BLaER1 treated with 17β-estradiol and CSF1 and Interleukin-3, amounts not matched to agents 10 nM and 100 nM (cell line): Measurements from ENCODE around the gene RGL4.
"Not testable (repeated sequence)": the region's sequence is repeated elsewhere in the genome, so short reads cannot be mapped to it uniquely, and the experiment has no call there.

ENCODE experiments used
- H3K27ac ChIP-seq, 11 experiments: shearing (Covaris generic); formaldehyde crosslinking; 2 replicates each; pipeline ENCODE4 v1.8.1; 2022
- H3K27me3 ChIP-seq, 11 experiments: shearing (Covaris generic); formaldehyde crosslinking; 2 replicates each; pipeline ENCODE4 v1.8.1; 2022
- H3K36me3 ChIP-seq, 11 experiments: shearing (Covaris generic); formaldehyde crosslinking; 2 replicates each; pipeline ENCODE4 v1.8.1; 2022
- H3K4me1 ChIP-seq, 10 experiments: shearing (Covaris generic); formaldehyde crosslinking; 2 replicates each; pipeline ENCODE4 v1.8.1; 2022
- H3K4me2 ChIP-seq, 11 experiments: shearing (Covaris generic); formaldehyde crosslinking; 2 replicates each; pipeline ENCODE4 v1.8.1; 2022
- H3K4me3 ChIP-seq, 10 experiments: shearing (Covaris generic); formaldehyde crosslinking; 2 replicates each; pipeline ENCODE4 v1.8.1; 2022
- H3K9ac ChIP-seq, 11 experiments: shearing (Covaris generic); formaldehyde crosslinking; 2 replicates each; pipeline ENCODE4 v1.8.1; 2022
- H3K9me3 ChIP-seq, 11 experiments: shearing (Covaris generic); formaldehyde crosslinking; replicated peaks in 1 of 11; 2 replicates each; pipeline ENCODE4 v1.8.1; 2022
- H4K20me1 ChIP-seq, 11 experiments: shearing (Covaris generic); formaldehyde crosslinking; 2 replicates each; pipeline ENCODE4 v1.8.1; 2022
- Cebpa-rat ChIP-seq, 11 experiments: shearing (Covaris generic); IDR thresholded peaks; 2 replicates each; pipeline ENCODE4 v1.8.1; 2022

RGL4 gene

DNA sequence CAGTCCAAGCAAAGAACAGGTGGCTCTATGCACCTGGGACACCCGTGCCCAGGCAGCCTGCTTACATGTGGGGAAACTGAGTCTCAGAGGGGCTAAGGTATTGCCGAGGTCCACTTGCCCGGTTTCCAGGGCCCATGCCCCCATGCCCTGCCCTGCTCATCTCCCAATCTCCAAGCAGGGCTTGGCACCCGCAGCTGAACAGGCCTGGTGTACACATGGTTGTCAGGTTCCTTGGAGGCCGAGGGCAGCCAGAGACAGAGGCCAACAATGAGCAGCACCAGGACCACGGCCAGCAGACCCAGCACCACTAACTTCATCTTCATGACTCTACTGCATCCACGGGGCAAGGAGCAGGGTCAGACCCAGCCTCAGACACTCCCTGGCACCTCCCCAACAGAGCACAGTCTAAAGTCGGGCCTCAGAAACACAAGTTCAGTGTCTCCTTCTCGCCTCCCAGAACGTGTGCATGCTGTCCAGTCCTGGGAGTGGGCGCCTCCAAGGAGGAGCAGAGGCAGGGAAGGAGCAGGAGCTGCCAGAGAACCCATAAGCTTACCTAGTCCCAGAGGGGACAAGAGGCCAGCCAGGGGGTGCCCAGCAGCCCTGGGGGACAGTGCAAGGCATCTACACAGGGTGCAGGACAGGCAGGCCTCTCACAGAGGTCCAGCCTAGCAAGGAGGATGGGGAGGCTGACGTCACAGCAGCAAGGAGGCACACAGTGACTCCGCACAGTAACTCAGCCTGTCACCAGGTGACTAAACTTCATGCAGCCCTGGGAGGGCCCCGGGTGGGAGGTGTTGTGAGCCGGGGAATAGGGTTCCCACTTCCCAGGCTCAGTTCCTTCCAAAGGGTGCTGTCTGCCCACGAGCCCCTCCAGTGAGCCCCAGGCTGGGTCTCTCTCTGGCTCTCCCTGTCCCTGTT lies 20.2 kb upstream of the RGL4 start:
- Histone ChIP-seq H3K4me2 (no peak overlapping the region), H3K4me1 (peaks cover 1 to 17% (median 9%) of the 10 kb centered on the region in 10 experiments; a peak in 19 of 20 replicates), H3K9me3 (peaks cover 0 to 10% (median 0%) of the 10 kb centered on the region in 11 experiments; a peak in 3 of 22 replicates), H3K4me3 (no peak overlapping the region), H3K27me3 (no peaks in the 10 kb centered on the region), H3K36me3 (peaks cover 3 to 21% (median 14%) of the 10 kb centered on the region in 11 experiments; a peak in 15 of 22 replicates), H3K9ac (no peak overlapping the region), H3K27ac (no peak overlapping the region), H4K20me1 (peaks cover 0 to 4% (median 0%) of the 10 kb centered on the region in 11 experiments; a peak in 1 of 22 replicates)
- no peak for TF ChIP-seq Cebpa-rat (IDR thresholded peaks at IDR 0.05)

DNA sequence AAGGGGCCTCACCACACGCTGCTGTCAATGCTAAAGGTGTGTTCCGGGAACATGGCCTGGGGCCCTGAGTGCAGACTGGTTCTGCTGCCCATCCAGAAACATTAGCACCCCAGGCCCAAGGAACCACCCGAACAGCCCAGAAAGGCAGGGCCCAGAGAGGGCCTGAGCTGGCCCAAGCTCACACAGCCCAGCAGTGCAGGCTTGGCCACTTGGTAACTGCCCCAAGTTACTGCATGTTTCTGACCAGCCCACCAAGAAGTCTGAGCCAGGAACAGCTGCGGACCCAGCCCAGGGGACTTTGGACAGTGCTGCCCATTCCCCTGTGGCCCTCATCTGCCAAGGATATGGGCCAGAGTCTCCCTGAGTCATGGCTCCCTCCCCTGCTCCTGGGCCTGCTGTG lies 19.4 kb upstream of the RGL4 start:
- not testable (repeated sequence) for H3K4me3 ChIP-seq, H3K9me3 ChIP-seq, H3K9ac ChIP-seq, H3K27ac ChIP-seq, H3K27me3 ChIP-seq, H3K4me2 ChIP-seq, H4K20me1 ChIP-seq
- Histone ChIP-seq H3K4me1 (peaks cover 9 to 25% (median 16%) of the 10 kb centered on the region in 10 experiments), H3K36me3 (peaks cover 3 to 21% (median 14%) of the 10 kb centered on the region in 11 experiments; a peak in 15 of 22 replicates)

DNA sequence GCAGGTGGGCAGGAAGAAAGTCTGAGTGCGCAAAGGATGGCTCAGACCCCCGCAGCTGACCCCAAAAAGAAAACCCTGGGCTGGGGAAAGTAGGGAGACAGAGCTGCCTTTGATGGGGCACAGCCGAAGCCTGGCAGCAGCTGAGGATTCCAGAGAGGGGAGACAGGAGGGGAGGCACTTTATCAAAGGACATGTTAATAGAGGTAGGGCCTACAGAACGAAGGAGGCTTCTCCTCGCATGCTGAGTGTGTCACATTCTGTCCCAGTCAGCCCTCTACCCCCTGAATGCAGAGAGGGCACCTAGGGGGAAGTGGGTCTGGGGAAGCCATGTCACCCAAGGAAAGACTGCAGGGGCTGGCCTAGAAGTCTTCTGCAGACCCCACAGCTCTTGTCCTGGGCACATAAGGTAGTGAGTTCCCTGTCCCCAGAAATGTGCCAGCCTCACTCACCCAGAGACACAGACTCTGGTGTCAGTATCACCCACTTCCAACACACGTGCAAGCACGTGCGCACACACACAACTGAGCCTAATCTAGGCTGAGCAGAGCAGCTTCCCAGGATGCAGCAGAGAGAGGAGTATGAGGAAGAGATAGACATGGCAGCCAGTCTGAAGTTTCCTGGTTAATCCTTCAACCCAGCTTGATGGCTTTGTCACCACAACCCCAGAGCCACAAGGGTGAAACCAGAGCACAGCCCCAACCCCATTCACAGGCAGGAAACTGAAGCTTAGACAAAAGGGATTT lies 18.3 kb upstream of the RGL4 start:
- not testable (repeated sequence) for H3K9me3 ChIP-seq, H3K4me3 ChIP-seq, H3K27ac ChIP-seq, H3K27me3 ChIP-seq, H4K20me1 ChIP-seq, H3K9ac ChIP-seq, H3K4me2 ChIP-seq
- Histone ChIP-seq H3K4me1 (peaks cover 15 to 36% (median 24%) of the 10 kb centered on the region in 10 experiments), H3K36me3 (peaks cover 3 to 24% (median 14%) of the 10 kb centered on the region in 11 experiments; a peak in 15 of 22 replicates)

DNA sequence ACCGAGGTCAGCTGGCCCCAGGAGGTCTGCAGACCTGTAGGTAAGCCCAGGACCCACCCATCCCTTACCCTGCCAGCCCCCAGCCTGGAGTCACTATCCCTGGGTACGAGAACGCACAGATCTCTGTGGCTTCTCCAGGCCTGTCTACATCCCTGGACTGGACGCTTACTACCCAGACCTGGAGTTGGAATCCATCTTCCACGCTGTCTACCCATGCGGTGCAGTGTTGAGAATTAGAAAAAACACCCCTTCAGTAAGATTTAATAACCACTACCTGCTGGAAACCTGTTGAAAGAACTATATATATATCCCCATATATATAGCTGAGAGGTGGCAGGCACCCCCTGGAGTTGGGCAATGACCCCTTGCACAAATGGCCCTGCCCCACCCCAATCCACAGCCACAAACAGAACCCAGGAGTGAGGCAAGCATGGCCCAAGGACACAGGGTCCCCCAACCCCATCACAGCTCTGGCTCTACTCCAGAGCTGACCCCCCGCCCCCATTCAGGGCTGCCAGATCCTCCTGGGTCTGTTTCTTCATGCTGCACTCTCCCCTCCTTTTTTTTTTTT lies 17.7 kb upstream of the RGL4 start:
- H3K4me2 ChIP-seq: no peak overlapping the region
- peaks cover 15 to 36% (median 24%) of the 10 kb centered on the region in 10 experiments for H3K4me1 ChIP-seq
- H3K9ac ChIP-seq: no peak overlapping the region
- peaks cover 5 to 29% (median 14%) of the 10 kb centered on the region in 11 experiments; a peak in 15 of 22 replicates for H3K36me3 ChIP-seq
- H3K9me3 ChIP-seq: peaks cover 0 to 6% (median 0%) of the 10 kb centered on the region in 11 experiments; a peak in 2 of 22 replicates
- no peak overlapping the region for H3K4me3 ChIP-seq
- peaks cover 0 to 4% (median 0%) of the 10 kb centered on the region in 11 experiments; a peak in 1 of 22 replicates for H4K20me1 ChIP-seq
- no peak overlapping the region for H3K27ac ChIP-seq
- H3K27me3 ChIP-seq: no peaks in the 10 kb centered on the region
- TF ChIP-seq Cebpa-rat (IDR thresholded peaks at IDR 0.05): no peak

DNA sequence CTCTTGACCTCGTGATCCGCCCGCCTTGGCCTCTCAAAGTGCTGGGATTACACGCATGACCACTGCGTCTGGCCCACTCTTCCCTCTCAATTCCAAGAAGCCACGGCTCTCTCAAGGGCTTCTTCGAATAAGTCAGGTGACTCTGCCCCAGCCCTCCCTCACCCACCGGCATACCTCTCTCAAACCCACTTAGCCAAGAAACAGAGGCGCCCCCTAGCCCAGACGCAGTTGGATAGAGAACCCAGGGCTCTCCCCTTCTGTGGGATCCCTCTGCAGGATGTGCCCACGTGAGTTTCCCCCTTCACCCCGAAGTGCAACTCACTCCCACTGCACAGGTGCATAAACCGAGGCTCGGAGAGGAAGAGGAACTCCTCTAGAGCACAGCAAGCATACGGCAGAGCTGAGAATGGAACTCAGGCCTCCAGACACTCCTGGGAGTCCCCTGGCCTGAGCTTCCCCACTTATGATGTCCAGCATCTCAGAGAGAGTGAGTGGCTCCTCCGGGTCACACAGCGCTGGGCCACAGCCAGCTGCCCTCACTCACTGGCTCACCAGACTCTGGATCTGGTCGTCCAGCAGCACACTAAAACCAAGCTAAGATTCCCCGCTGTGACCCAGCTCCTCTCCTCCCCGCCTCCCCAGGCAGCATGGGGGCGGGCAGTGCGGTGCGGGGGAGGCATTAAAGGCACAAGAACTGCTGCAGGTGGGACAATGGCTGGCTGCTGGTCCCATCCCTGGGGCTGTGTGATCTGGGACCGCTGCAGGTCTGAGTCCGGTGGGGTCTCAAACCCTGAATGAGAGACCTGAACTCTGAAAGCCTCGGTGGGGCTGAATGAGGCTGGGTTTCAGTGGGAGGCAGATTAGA lies 16.8 kb upstream of the RGL4 start:
- H3K4me3 ChIP-seq: no peak overlapping the region
- peak overlapping the region in 1 of 11 experiments; percentile 10; a peak in 1 of 22 replicates for H3K27ac ChIP-seq
- no peak for TF ChIP-seq Cebpa-rat (IDR thresholded peaks at IDR 0.05)
- peaks cover 0 to 4% (median 0%) of the 10 kb centered on the region in 11 experiments; a peak in 1 of 22 replicates for H4K20me1 ChIP-seq
- H3K36me3 ChIP-seq: peaks cover 7 to 29% (median 15%) of the 10 kb centered on the region in 11 experiments; a peak in 16 of 22 replicates
- no peaks in the 10 kb centered on the region for H3K27me3 ChIP-seq
- peaks cover 0 to 3% (median 0%) of the 10 kb centered on the region in 11 experiments; a peak in 2 of 22 replicates for H3K9me3 ChIP-seq
- H3K9ac ChIP-seq: no peak overlapping the region
- peaks cover 15 to 36% (median 24%) of the 10 kb centered on the region in 10 experiments for H3K4me1 ChIP-seq
- 0 out of 22 replicates have a peak overlapping the region, but pooled peaks of 1 of the 11 experiments have one; percentile 1 for H3K4me2 ChIP-seq

DNA sequence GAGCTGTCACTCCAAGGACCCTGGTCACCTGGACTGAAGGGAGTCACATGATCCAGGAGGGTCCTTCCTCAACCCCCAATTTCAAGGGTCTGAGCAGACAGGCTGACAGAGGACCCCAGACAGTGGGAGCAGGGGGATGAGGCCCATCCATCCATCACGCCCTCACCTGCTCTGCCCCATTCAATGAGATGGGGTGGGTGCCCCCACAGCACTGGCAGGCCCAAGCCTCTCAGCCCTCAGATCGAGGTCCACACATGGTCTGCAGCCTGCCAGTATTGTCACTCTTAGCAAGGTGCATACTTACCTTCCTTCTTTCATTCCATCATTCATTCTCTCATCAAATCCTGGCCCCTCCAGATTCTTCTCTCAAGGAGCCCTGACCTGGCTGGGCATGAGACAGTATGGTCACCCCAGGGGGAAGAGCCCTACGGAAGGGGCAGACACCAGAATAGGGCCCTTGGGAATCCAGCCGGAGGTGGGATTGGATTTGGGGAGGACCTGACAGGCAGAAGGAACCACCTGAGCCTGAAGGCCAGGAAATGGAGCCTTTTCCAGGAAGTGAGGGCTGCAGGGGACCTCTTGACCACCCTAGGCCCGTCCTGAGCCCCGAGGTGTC lies 15.8 kb upstream of the RGL4 start:
- H4K20me1 ChIP-seq, H3K9me3 ChIP-seq, H3K27me3 ChIP-seq, H3K4me3 ChIP-seq: not testable (repeated sequence)
- Histone ChIP-seq H3K9ac (0 out of 22 replicates have a peak overlapping the region, but pooled peaks of 1 of the 11 experiments have one; percentile 8), H3K4me2 (peak overlapping the region in 4 of 11 experiments; percentile 74 to 86 (median 79); a peak in 5 of 22 replicates), H3K36me3 (peaks cover 5 to 26% (median 17%) of the 10 kb centered on the region in 11 experiments; a peak in 15 of 22 replicates), H3K27ac (peak overlapping the region in 5 of 11 experiments; percentile 22 to 70 (median 68); a peak in 9 of 22 replicates), H3K4me1 (peaks cover 15 to 36% (median 24%) of the 10 kb centered on the region in 10 experiments)

DNA sequence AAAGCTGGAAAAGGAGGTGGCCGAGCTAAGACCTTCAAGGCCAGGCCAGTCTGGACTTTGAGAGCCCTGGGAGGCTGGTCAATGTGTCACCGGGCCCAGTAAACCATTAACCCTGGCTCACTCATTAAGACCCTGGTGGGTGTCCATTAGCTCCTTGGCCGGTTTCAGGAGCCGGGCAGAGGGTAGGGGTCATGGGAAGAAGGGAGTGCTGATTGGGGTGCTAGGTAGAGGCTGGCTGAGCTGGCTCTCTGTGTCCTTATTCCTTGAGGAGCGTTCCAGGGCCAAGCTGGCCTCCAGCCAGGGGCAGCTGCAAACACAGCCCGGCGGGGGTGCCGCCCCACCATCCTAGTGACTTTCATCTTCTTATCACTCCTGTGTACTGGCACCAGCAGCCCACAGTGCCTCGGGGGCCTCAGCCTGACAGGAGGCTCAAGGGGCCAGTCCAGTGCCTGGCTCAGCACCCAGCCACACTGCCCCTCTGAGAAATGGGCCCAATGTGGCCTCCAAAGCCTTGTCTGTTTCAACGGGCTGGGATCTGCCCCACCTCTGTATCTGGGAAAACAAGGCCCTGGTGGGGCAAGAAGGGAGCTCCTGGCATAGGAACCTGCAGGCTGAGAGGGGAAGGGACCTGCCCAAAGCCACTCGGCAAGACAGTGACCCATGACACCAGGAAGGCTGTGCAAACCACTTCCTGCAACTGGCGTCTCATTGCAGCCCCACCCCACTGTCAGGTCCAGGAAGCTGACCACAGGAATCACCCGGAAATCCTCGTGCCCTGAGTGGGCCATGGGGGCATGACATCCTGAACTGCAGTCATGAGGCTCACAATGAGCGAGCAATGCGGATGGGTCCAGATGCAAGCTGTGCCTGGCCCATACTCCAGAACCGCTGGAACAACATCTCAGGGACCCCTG lies 15.1 kb upstream of the RGL4 start:
- no peaks in the 10 kb centered on the region; a peak in 2 of 22 replicates for H4K20me1 ChIP-seq
- no peak overlapping the region for H3K4me3 ChIP-seq
- peak overlapping the region in 10 of 11 experiments; percentile 10 to 70 (median 50); a peak in 19 of 22 replicates for H3K27ac ChIP-seq
- peak overlapping the region; percentile 56 to 86 (median 69) for H3K4me2 ChIP-seq
- H3K36me3 ChIP-seq: peaks cover 0 to 25% (median 20%) of the 10 kb centered on the region in 11 experiments; a peak in 16 of 22 replicates
- peak overlapping the region in 4 of 11 experiments; percentile 8 to 35 (median 14); a peak in 2 of 22 replicates for H3K9ac ChIP-seq
- no peak for TF ChIP-seq Cebpa-rat (IDR thresholded peaks at IDR 0.05)
- H3K4me1 ChIP-seq: peaks cover 15 to 36% (median 24%) of the 10 kb centered on the region in 10 experiments
- H3K27me3 ChIP-seq: no peaks in the 10 kb centered on the region
- H3K9me3 ChIP-seq: no peaks in the 10 kb centered on the region

DNA sequence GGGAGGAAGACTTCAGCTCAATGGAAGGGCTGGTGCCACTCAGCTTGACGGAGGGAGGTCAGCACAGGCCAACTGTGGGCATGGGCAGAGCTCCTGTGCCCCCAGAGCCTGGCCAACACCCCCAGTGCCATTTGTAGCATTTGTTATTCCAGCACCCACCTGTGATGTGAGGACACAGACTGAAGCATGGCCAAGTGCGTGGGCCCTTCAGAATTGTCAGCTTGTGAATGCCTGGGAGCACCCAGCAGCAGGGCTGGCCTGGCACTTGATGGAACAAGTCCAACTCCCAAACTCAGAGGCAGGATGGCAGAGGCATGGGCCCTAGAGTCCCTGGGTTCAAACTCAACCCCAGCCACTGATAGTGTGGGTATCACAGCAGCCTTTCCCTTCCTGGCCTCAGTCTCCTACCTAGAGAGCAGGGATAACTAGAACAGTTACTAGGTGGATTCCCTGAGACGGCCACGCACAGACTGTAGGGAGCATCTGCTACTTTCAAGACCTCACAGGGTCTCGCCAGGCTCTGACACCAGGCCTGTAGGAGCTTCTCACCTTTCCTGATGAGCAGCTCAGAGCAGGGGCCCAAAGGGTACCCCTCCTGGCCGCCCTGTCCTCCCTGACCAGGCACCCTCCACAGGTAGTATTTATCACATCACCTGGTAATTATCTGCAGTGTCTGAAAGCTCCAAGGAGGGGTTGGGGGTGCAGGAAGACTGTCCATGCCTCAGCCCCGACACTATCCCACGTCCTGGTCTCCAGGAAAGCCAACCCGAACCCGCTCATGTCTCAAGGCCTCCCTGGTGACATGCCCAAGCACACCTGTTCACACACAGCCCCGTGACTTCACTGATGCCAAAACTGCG lies 13.7 kb upstream of the RGL4 start:
- peaks cover 15 to 36% (median 24%) of the 10 kb centered on the region in 10 experiments for H3K4me1 ChIP-seq
- not testable (repeated sequence) for H3K27me3 ChIP-seq

More for the DNA sequence above, 13.7 kb upstream of the RGL4 start:
- H3K27ac ChIP-seq: peak overlapping the region in 4 of 11 experiments; percentile 49 to 70 (median 68); a peak in 5 of 22 replicates
- H3K9me3 ChIP-seq, H4K20me1 ChIP-seq, H3K4me3 ChIP-seq, H3K9ac ChIP-seq: not testable (repeated sequence)
- peaks cover 0 to 36% (median 32%) of the 10 kb centered on the region in 11 experiments; a peak in 19 of 22 replicates for H3K36me3 ChIP-seq
- H3K4me2 ChIP-seq: peak overlapping the region; percentile 56 to 86 (median 69); a peak in 19 of 22 replicates
